HG02943 (cell line): ENCODE data around the gene MAP4K5.

Experiments used
- ATAC-seq: cut with Tn5 transposase; IDR thresholded peaks from one replicate; pipeline ENCODE4 v1.9.1; 2021; ENCODE audit warnings: mild to moderate bottlenecking, low read depth, moderate library complexity; ENCODE audit not compliant: unreplicated experiment

MAP4K5 gene

DNA sequence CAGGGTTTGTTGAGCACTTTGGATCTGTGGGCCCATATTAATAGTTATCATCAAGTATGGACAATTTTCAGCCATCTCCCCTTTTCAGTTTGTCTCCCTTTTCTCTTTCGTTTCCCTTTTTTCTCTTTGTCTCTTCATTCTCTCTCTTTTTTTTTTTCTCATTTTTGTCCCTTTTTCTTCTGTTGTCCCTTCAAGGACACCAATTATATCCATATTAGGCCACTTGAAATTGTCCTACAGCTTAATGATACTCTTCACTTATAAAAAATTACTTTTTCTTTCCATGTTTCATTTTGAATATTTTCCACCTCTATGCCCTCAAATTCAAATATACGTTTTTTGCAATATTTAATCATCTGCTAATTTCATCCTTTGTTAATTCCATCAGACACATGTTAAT, 53.3 kb downstream of the MAP4K5 start:
- ATAC-seq = no peak

DNA sequence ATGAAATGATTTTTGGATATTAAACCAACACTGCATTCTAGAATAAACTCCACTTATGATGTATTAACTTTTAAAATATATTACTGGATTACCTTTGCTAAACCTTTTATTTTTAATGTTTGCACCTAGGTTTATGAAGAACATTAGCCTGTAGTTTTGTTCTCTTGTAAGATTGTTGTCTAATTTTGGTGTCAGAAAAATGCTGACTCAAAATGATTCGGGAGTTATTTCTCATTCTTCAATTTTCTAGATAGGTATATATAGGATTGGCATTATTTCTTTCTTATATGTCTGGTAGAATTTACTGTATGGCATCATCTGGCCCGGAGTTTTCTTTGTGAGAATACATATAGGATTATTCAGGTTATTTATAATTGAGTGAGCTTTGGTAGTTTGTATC, 54.6 kb downstream of the MAP4K5 start:
- no peak for ATAC-seq

DNA sequence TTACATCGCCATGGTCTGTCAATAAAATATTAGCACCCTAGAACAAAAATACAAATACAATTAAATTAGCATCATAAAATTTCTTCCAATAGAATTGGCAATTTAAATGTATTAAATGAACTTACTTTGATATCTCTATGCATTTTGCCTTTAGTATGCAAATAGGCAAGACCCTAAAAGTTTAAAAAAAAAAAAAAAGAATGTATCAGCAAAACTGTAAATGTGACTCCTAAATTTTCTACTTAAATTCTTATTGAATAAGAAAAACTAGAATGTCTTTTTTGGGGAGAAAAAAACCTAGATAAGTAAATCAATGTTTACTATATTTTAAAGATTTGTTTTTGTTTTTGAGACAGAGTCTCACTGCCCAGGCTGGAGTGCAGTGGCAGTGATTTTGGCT, 56.2 kb downstream of the MAP4K5 start:
- ATAC-seq = no peak

DNA sequence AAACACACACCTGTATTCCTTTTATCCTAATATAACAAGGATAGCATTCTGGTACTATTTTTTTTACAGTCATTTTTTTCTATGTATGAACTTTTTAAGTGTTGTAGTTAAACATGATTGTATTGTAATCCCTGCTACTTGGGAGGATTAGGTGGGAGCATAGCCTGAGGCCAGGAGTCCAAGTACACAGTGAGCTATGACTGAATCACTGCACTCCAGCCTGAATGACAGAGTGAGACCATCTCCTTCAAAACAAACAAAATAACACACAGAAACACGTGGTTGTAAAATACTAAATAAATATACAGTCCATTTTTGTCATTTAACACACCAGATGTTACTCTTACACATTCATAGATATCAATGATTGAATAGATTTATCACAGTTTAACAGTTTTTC, 56.9 kb downstream of the MAP4K5 start:
- no peak for ATAC-seq

DNA sequence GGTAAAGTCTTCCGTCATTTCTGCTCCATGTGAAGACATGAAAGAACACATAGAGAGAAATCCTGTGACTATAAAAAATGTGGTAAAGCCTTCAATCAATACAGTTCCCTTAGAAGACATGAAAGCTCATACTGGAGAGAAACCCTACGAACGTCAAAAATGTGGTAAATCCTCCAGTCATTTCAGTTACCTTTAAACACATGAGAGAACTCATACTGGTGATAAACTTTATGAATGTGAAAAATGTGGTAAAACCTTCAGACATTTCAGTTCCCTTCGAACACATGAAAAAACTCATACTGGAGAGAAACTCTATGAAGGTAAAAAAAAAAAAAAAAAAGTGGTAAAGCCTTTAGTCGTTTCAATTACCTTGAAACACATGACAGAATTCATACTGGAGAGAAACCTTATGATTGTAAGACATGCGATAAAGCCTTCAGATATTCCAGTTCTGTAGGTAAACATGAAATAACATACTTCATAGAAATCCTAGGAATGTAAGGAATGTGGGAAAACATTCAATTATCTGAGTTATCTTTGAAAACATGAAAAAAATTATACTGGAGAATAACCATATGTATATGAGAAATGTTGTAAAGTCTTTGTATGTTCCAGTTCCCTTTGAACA, 60.4 kb downstream of the MAP4K5 start:
- no peak for ATAC-seq

DNA sequence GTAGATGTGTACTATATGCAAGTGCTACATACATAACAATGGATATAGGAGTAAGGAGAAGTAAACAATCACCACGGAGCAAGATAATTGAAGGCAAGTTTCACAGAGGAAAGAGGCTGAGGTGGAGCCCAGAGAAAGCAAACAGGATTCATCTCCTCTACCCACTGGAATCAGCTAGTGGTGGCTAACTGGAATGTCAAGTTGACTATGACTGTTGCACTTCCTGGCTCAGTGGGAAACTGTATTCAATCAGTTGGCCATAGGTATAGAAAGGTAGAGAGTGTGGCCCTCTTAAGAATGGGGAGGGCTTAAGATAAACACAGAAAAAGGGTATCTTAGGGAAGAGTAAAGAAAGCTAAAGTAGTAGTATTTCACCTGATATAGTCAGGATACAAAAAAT, 62.4 kb downstream of the MAP4K5 start:
- ATAC-seq = no peak

DNA sequence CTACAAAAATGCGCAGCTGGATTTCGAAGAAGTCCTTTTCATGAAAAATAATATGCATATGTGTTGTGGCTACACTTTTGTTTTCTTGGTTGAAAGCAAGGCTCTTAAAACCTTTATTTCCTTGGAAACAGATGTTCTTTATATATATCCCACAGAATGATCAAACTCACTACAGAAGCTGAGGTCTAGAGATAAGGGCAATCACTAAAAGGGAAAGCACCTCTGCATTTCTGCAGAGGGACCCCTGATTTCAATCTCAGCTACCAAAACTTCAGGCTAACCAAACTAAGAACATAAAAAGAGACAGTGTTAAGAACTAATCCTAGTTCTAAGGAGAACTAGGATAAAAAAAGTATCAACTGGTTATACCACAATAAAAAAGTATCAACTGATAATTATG, 70.3 kb downstream of the MAP4K5 start:
- no peak for ATAC-seq

DNA sequence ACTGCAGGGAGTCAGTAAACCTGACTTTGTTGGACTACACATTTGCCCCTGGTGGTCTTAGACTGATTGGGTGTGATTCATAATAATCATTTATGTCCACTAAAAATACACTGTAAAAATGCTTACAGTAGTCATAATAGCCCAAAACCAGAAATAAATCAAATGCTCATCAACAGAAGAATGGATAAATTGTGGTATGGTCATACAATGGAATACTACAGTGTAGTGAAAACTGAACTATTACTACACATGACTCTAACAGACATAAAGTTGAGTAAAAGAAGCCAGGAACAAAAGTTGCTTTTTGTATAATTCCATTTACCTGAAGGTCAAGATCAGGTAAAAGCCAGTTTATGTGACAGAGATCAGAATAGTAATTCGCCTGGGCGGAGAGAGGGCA, 78.5 kb downstream of the MAP4K5 start:
- no peak for ATAC-seq

DNA sequence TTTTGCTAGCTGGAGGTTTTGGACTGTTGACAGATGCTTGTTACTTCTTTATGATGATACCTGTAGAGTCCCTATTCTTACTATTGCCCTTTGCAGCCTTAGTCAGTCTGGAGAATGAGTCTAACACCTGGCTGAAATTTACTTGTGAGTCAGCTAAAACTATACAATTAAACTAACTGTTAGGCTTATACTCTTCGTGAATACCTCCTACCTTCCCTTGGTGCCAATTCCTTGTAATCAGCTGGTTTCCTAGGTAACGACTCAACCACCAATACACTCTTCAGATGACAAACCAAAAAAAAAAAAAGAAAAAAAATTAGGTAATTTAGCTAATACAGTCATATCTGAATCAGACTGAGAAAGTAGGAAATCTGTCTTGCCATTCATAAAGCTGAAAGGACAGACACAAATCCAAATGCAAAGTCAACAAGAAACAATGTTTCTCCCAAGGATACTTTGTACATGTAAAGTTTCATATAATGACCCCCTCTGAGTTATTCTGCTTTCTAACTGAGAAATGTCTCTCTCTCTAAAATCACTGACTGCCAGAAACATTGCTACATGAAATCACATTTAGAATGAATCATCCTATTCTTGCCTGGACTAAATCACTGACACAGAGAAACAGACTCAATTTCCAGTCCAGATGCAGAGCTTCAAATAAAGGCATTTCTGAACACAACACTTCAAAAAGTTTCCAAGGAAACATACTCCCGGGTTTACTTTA, 79.2 kb downstream of the MAP4K5 start:
- ATAC-seq = no peak

DNA sequence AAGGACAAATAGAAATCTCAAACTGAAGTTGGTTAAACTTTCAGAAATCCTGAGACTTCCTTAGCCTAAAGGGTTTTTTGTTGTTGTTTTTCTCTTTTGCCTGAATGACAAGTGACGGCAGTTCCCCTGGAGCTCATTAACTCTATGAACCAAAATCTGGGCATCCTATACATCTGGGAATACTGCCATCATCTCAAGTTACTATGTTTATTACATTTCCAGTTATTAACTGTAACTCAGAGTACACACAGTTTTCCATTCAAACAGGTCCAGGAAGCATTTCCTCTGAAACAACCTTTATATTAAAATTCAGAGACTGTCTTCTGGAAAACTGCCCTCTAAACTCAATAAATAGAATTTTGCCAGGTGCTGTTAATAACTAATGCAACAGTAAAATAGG, 80.1 kb downstream of the MAP4K5 start:
- ATAC-seq = no peak

DNA sequence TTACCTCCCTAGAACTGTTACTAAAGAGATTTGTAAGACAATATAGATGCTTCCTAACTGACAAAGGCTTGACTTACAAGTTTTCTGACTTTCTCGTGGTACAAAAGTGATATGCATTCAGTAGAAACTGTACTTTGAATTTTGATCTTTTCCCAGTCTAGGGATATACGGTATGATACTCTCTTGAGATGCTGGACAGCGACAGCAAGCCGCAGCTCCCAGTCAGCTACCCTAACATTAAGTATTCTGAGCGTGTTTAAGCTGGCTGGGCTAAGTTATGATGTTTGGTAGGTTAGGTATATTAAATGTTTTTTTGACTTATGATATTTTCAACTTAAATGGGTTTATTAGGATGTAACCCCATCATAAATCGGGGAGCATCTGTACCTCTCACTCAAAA, 80.5 kb downstream of the MAP4K5 start:
- no peak for ATAC-seq

DNA sequence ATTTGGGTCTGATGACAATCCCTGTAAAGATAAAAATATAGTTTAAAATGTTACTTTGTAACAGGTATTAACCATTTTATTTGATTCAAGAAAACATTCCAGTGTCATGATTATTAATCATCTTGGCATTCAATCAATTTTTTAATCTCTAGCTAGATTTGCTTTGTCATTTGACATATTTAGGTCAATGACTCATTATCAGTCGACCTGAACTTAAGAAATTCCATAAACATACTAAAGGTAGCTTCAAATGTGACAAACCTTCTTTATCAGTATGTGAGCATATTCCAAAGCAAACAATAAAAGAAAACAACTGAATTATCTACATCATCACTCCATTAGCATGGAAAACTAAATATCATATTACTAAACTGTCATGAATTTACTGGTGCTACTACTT, 84.9 kb downstream of the MAP4K5 start:
- ATAC-seq = no peak

DNA sequence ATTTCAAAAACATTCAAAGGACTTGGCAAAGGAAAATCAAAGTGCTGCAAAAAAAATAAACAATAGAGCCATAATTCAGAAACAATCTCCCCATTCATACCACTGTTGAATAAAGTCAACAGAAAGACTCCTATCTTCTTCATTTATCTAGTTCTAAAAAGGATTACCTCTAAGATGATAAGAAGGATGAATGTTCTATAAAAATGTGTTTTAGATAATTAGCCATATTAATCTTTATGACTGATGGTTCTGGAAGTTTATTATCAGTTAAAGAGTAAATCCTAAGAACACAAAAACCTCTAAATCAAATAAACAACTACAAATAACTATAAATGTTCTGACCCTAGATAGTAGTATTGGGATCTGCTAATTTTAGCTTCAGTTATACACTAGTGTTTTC, 97.8 kb downstream of the MAP4K5 start:
- ATAC-seq = no peak

DNA sequence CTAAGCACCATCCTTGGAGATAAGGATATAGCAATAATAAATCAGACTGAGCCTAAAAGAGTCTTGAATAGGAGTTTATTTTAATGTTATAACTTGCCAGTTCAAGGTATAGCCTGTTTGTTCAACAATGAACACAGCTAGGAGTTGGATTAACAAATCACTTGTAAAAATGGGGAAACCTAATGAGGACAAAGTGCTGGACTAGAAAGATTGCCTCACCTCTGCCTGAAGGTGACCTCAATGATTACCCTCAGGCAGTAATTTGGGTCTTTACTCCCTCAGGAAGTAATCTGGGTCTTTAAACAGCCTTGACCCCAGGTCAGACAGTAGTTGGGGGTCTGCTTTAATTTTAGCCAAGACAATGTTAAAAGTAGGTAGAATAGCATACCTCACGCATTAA, 100.2 kb downstream of the MAP4K5 start:
- no peak for ATAC-seq

DNA sequence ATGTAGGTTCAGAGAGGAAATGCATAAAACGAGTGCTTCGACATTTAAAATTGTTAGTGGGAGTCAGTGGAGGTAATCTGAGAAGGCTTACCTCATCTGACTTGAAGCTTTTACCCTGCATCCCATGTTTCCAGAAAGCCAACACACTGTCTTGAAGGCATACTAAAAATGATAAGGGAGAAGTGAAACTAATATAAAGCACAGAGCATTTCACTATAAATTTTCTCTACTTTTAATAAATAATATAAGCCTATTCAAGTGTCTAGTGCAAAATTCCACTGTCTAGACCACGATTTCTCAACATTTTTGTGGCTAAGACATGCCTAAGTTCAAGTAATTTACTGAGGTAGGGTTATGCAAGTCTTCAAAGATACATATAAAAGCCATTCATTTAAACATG, 106.6 kb downstream of the MAP4K5 start:
- ATAC-seq = no peak

DNA sequence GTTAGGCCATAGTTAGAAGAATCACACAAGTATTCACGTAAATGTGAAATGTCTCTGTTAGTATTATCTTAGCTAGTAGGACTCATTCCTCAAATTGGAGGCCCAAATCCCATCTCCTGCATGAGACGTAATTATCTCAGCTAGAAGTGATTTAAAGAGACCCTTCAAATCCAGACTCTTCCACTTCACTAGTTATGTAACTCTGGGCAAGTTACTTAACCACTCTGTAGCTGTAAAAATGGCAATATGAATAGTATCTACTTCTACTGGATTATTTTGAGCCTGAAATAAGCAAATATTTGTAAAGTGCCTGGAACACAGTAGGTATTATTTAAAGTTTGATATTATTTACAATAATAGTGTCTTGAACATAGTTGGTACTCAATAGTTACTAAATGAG, 107.3 kb downstream of the MAP4K5 start:
- ATAC-seq = no peak

DNA sequence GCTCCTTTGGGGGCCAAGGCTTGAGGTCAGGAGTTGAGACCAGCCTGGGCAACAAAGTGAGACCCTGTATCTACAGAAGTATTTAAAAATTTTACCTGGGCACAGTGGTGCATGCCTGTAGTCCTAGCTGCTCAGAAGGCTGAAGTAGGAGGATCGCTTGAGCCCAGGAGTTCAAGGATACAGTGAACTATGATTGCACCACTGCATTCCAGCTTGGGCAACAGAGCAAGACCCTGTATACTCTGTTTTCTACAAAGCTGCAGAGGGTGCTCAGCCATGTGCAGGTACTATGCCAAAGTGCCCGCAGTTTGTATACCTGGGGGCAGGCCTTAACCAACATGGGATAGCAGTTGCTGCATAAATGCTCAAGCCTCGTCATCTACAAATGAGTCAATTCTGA, 108.8 kb downstream of the MAP4K5 start:
- no peak for ATAC-seq

DNA sequence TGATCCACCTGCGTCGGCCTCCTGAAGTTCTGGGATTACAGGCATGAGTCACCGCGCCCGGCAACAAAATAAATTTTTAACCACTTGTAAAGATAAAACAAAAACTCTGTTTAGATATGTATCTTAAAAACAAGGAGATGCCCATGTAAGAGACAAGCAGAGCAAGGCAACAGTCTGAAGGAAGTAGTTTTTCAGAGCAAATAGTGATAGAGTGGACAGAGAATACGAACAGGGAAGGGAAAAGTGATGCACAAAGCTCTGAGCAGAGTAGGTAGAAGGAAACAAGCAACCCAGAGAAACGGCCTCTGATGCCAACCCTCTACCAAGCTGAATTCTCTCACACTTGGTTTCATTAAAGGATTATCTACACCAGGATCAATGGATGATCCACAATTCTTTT, 110.9 kb downstream of the MAP4K5 start:
- no peak for ATAC-seq

DNA sequence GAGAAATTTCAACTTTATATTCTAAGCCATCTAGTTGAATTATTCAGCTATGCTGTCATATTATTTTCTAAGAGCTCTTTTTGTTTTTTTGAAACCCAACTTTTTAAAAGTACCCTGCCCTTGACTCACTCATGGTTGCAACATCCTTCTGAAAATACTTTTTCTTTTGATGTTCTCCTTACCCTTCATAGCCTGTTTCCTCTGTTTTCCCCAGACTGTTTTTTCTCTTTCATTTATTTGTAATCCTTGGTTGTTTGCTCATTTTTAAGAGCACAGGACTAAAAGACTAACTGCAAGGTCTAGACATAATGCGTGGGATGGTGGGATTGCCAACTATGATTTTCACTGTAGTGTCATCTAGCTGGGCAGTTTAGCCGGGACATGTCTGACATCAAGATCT, 114.5 kb downstream of the MAP4K5 start:
- no peak for ATAC-seq

DNA sequence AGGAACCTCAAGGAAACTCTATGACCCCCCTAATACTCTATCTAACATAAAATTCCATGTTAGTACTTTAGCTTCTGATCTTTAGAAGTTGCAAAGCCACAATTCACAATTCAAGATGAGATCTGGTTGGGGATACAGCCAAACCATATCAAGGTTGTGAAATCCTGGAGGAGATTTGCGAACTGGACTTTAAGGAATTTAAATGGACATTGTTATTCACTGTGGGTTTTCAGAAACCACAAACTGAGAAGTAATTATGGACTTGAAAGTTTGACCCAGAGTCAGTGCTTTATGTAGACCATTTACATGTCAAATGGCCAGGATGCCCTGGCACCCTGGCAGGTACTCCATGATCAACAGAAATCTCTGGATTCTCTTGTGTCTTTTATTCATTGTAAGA, 121.4 kb downstream of the MAP4K5 start:
- ATAC-seq = no peak

DNA sequence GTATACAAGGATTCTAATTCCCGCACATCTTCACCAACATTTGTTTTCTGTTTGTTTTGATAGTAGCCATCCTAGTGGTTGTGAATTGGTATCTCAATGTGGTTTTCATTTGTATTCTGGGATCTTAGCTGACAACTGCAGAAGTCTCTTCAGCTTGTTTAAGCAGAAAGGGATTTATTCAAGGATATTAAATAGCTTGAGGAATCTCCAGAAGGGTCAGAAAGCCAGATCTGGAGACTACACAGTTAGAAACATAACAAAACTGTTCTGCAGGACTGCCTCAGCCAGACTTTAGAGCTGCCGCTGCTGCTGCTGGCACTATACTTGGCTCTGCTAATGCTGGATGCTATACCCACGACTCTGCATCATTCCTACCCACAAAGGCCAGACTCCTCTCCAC, 122.3 kb downstream of the MAP4K5 start:
- no peak for ATAC-seq

DNA sequence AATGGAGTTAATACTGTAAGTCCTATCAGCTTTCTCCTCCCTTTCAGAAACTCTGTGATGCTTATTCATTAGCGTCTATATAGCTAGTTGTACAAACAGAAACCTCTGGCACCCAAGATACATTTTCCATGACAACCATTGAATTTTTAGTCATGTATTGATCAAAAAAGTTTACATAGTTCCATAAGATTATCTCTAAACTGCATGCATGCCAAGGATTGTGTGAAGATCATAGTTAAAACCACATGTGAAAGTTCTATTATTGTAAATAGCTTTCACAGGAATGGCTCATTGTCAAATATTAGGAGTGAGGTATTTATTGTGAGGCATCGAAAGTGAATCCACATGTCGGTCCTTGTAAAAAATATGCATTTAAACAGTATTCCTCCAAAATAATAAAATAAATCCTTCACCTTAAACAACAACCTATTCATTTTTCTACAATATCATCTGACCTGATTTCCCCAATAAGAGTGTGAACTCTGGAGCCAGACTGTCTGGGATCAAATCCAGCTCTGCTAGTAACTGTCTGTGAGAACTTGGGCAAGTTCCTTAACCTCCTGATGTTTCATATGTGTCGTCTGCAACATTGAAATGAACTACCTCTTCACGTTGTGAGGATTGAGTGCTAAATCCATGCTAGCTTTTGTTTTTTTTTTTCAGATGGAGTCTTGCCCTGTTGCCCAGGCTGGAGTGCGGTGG, 125.1 kb downstream of the MAP4K5 start:
- no peak for ATAC-seq
